Stimulated activated CD4-positive, alpha-beta T cell treated with anti-CD3 and anti-CD28 coated beads, TNF-alpha, amount 100 ng/mL, for 4 hours (primary cell): Measurements from ENCODE around the gene LARP7.
"Not testable (repeated sequence)": the region's sequence is repeated elsewhere in the genome, so short reads cannot be mapped to it uniquely, and the experiment has no call there.

ENCODE experiments used
- DNase-seq, 3 experiments: peaks; one replicate each; pipeline ENCODE4 v3.0.0-alpha.2; 2020; ENCODE audit warnings: low read depth in 3 of 3

Gene LARP7

GRCh38 chr4:112650332-112650731 lies 13.4 kb downstream of the LARP7 start:
- no peak for DNase-seq

- DNase-seq, result no peak
Measured at GRCh38 chr4:112651641-112652040, 14.7 kb downstream of the LARP7 start.

GRCh38 chr4:112652216-112652615 lies 15.3 kb downstream of the LARP7 start:
- no peak for DNase-seq

DNA sequence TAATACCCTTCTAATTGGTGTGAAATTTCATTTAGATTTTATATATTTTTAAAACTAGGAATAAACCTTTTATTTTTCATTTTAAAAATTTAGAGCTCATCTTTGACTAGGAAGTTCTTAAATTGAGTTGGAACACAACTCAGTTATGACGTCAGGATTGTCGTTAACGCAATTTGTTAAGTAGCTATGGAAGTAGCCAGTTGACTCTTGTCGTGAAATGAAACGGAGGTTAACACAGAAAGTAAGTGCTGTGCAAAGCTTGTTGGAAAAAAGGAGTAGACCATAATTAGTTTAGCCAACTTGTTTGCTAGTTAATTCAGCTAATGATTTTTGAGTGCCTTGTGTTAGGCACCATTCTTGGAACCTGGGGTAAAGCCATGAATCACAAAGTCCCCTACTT lies 18.3 kb downstream of the LARP7 start:
- DNase-seq, result no peak

DNA sequence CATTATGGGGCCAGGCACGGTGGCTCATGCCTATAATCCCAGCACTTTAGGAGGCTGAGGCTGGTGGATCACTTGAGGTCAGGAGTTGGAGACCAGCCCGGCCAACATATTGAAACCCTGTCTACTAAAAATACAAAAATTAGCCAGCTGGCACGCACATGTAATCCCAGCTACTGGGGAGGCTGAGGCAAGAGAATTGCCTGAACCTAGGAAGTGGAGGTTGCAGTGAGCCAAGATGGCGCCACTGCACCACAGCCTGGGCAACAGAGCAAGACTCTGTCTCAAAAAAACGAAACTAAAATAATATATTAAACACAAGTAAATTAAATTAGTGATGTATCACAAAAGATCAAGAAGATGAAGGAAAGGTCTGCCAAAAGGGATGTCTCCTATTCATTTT lies 19.2 kb downstream of the LARP7 start:
- DNase-seq, result not testable (repeated sequence)

DNA sequence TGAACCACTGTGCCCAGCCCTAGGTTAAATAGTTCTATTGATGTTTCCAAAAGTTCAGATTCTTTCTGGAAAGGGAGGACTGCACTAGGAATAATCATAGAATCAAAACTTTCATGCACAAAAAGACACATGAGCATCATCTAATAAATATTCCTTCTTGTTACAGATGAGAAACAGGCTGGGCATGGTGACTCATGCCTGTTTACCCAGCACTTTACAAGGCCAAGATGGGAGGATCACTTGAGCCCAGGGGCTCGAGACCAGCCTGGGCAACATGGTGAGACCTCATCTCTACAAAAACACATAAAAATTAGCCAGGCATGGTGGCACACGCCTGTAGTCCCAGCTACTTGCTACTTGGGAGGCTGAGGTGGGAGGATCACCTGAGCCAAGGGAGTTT lies 27.7 kb downstream of the LARP7 start:
- DNase-seq, result no peak

DNA sequence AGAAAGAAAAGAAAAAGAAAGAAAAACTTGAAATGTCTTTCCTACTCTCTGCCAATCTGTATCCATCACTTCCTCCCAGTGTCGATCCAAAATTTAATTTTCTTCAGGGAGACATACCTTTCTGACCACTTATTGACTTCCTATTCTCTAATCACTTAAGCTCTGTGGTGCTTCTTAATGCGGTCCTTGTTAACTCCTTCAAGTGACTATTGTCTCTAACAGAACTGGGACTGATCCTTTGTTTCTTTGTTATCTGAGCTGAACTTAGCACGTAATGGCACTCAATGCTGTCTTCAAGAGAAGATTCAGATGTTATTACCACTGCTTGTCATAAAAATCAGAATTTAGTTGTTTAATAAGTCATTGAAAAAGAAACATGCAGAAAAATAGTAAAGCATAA lies 31.2 kb downstream of the LARP7 start:
- DNase-seq, result no peak

- no peak for DNase-seq
Measured at GRCh38 chr4:112673076-112673475, 36.1 kb downstream of the LARP7 start.

DNA sequence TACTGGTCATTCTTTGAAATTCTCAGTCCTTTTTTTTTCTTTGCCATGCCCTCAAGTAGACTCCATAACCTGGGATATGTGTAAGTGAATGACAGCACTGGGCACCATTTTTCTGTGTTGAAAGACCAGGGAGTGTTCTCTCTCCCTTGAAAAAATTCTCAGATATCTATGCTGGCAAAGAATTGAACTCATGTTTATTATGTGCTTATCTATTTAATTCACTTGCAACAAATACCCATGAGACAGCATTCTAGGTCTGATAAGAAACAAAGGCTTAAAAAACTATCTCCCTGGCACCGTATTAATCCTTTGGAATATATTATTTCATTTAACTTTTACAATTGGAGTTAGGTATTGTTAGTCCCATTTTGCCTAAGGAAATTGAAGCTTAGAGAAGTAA lies 36.7 kb downstream of the LARP7 start:
- no peak for DNase-seq

- no peak for DNase-seq
Measured at GRCh38 chr4:112674376-112674775, 37.4 kb downstream of the LARP7 start.

- DNase-seq, result no peak
Measured at GRCh38 chr4:112677519-112678091, 40.7 kb downstream of the LARP7 start.

GRCh38 chr4:112680996-112681395 lies 44.1 kb downstream of the LARP7 start:
- DNase-seq, result no peak

- DNase-seq, result no peak
Measured at GRCh38 chr4:112693507-112693906, 56.6 kb downstream of the LARP7 start.

GRCh38 chr4:112700679-112701078 lies 63.7 kb downstream of the LARP7 start:
- no peak for DNase-seq

GRCh38 chr4:112702892-112703291 lies 65.9 kb downstream of the LARP7 start:
- no peak for DNase-seq

GRCh38 chr4:112704322-112704721 lies 67.4 kb downstream of the LARP7 start:
- no peak for DNase-seq

- DNase-seq, result no peak
Measured at GRCh38 chr4:112704991-112705845, 68.3 kb downstream of the LARP7 start.

DNA sequence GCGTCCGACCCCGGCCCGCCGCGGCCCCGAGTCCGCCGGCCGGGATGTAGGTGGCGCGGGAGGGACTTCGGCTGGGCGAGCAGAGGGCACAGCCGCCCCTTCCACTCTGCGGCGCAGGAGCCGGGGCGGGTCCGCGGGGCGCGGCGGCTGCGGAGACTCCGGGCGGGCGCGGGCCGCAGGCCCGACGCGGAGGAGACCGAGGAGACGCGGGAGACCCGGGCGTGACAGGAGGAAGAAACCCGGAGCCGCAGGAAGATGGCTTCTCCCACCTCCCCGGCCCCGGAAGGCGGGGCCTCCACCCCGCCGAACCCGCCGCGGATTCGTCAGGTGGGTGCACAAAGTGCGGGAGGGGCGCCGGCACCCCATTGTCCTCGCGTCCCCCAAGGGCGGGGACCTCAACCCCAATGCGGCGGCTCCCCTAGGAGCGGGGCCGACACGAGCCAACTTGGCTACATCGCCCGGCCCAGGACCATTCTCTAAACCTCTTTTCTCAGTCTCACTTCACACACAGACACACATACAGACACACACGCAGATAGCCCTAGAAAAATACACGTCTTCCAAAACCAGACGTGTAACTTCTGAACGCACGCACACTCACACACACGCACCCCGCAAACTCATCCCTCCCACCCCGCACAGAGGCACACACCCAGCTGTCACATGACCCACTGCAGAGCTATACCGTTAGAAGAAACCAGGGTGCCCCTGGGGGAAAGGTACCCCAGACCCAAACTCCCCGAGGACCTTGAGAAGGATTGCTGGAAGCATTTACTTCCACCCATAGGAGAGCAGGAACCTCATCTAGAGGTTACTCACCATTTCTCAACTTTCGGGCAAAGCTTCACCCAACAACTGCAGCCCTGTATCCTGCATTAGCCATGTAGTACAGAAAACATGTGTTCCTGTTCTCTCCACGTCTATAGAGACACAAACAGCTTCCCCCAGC lies 69.2 kb downstream of the LARP7 start:
- not testable (repeated sequence) for DNase-seq

DNA sequence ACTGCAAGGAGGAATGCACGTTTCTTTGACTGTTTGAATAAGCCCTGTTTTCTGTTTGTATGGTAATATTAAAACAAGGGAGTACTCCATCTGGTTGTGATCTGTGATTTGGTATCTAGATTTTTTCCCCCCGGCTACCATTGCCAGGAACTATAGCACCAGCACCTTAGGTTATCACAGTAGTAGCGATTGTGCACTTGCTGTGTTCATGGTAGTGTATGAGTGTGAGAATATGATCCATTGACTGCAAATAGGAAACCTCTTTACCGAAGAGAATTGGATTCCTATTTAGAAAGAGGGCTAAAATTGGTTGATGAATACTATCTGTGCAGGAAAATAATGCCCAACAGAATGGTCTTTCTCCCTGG lies 69.9 kb downstream of the LARP7 start:
- DNase-seq, result no peak
